Caco-2 (cell line): ENCODE measurements around the gene LTA4H. TPM values are rescaled to one million over a fixed set of nuclear protein-coding genes. Genes with fewer than 3 reads are reported as not detected.

ENCODE experiments used
- BruUV-seq: library from RNA; stranded (reverse); fragments of 400-500 nt; replicated peaks from 2 replicates; lab custom pipeline; 2021; lab: Mats Ljungman, UMichigan
- CTCF ChIA-PET: fragments of 300-600 bp; sonication (Branson Sonifier 250); formaldehyde crosslinking; loops from one replicate; lab custom pipeline; 2022; ENCODE audit warnings: antibody characterized with exemption; lab: Charles Lee
- POLR2A ChIA-PET: fragments of 300-600 bp; sonication (Branson Sonifier 250); formaldehyde crosslinking; loops from one replicate; lab custom pipeline; 2022; ENCODE audit warnings: antibody characterized with exemption; lab: Charles Lee
- DNase-seq, 2 experiments: peaks; one replicate each; pipeline versions ENCODE4 v3.0.0 to v3.0.0-alpha.2; 2020 to 2022
- H3K27me3 ChIP-seq: replicated peaks from 2 replicates; pipeline ENCODE4 v1.6.0; 2011; ENCODE audit warnings: low read length; ENCODE audit not compliant: control insufficient read depth, insufficient read depth
- H3K36me3 ChIP-seq: 2 replicates; pipeline ENCODE4 v1.5.1; 2011; ENCODE audit warnings: low read length; ENCODE audit not compliant: control insufficient read depth, insufficient read depth
- H3K4me1 ChIP-seq: fragments of 250-450 bp; sonication (Bioruptor Pico); 2 replicates; pipeline ENCODE4 v1.5.1; 2020; ENCODE audit warnings: mild to moderate bottlenecking
- H3K4me3 ChIP-seq: 2 replicates; pipeline ENCODE4 v1.5.1; 2011; ENCODE audit warnings: low read depth, mild to moderate bottlenecking, control low read depth, low read length
- H3K9me3 ChIP-seq: fragments of 250-450 bp; sonication (Bioruptor Pico); 2 replicates; pipeline ENCODE4 v1.5.1; 2020; ENCODE audit warnings: mild to moderate bottlenecking, moderate library complexity
- H3K27ac Mint-ChIP-seq: one replicate; pipeline ENCODE4 v1.8.0; 2022; ENCODE audit warnings: mixed read lengths; ENCODE audit not compliant: unreplicated experiment
- H3K27me3 Mint-ChIP-seq: one replicate; pipeline ENCODE4 v1.8.0; 2022; ENCODE audit warnings: mixed read lengths; ENCODE audit not compliant: insufficient read depth, unreplicated experiment
- H3K36me3 Mint-ChIP-seq: one replicate; pipeline ENCODE4 v1.8.0; 2022; ENCODE audit warnings: mild to moderate bottlenecking, mixed read lengths; ENCODE audit not compliant: insufficient read depth, unreplicated experiment
- H3K4me1 Mint-ChIP-seq: one replicate; pipeline ENCODE4 v1.8.0; 2022; ENCODE audit warnings: low read depth, mixed read lengths; ENCODE audit not compliant: unreplicated experiment
- H3K4me3 Mint-ChIP-seq: one replicate; pipeline ENCODE4 v1.8.0; 2022; ENCODE audit warnings: mild to moderate bottlenecking, moderate library complexity, mixed read lengths; ENCODE audit not compliant: unreplicated experiment
- H3K9me3 Mint-ChIP-seq: one replicate; pipeline ENCODE4 v1.8.0; 2022; ENCODE audit warnings: mixed read lengths; ENCODE audit not compliant: unreplicated experiment
- CTCF ChIP-seq, 2 experiments: fragments of 200-600 bp in 1 of 2; IDR thresholded peaks; 1 replicate in 1 of 2; 2 replicates in 1 of 2; pipeline versions ENCODE4 v1.5.1 to v1.8.0; 2011 to 2022; ENCODE audit warnings: antibody characterized with exemption in 1 of 2, control low read depth in 1 of 2, inconsistent platforms in 1 of 2, low read depth in 1 of 2, low read length in 1 of 2, mild to moderate bottlenecking in 1 of 2, moderate library complexity in 1 of 2; ENCODE audit not compliant: insufficient read depth in 1 of 2, severe bottlenecking in 1 of 2, unreplicated experiment in 1 of 2
- intact Hi-C: fragments of 100-400 bp; cut with micrococcal nuclease; formaldehyde crosslinking; loops from one replicate; pipeline ENCODE4 v1.10.0; 2022; ENCODE audit not compliant: unreplicated experiment
- total RNA-seq: library from RNA; stranded (reverse); gene quantifications from 2 replicates; pipeline ENCODE4 v1.2.3, GENCODE V29; 2022

LTA4H gene
- total RNA-seq, 1 experiment from 2014 or later, result 56.7 TPM

- Histone ChIP-seq H3K36me3 (no peaks in the 10 kb centered on the region), H3K9me3 (no peaks in the 10 kb centered on the region), H3K4me1 (no peaks in the 10 kb centered on the region), H3K27me3 (no peaks in the 10 kb centered on the region), H3K4me3 (no peak overlapping the region)
- Mint-ChIP-seq H3K4me3 (no peak overlapping the region), H3K27ac (no peak overlapping the region), H3K4me1 (no peaks in the 10 kb centered on the region), H3K9me3 (no peaks in the 10 kb centered on the region), H3K36me3 (no peaks in the 10 kb centered on the region), H3K27me3 (peaks cover 3% of the 10 kb centered on the region)
- intact Hi-C loops, result no loop called here
- BruUV-seq, result no TSS peak
- CTCF ChIA-PET, result no interaction called here
- DNase-seq, result no peak
- no peak for TF ChIP-seq CTCF (IDR thresholded peaks at IDR 0.05; ENCODE audit: insufficient read depth in 1 of 2, low read depth in 1 of 2, low read length in 1 of 2, severe bottlenecking in 1 of 2, unreplicated experiment in 1 of 2)
- POLR2A ChIA-PET, result no interaction called here
These were observed 78.7 kb downstream of the LTA4H start for GRCh38 chr12:95956557-95957145.

- no peaks in the 10 kb centered on the region for H3K36me3 ChIP-seq
- no peak overlapping the region for H3K27ac Mint-ChIP-seq
- no peaks in the 10 kb centered on the region for H3K9me3 ChIP-seq
- CTCF ChIA-PET, result no interaction called here
- H3K36me3 Mint-ChIP-seq, result no peaks in the 10 kb centered on the region
- peaks cover 4% of the 10 kb centered on the region for H3K27me3 Mint-ChIP-seq
- no peaks in the 10 kb centered on the region for H3K4me1 Mint-ChIP-seq
- H3K4me3 Mint-ChIP-seq, result no peak overlapping the region
- intact Hi-C loops, result no loop called here
- H3K27me3 ChIP-seq, result no peaks in the 10 kb centered on the region
- POLR2A ChIA-PET, result no interaction called here
- TF ChIP-seq CTCF (IDR thresholded peaks at IDR 0.05; ENCODE audit: insufficient read depth in 1 of 2, low read depth in 1 of 2, low read length in 1 of 2, severe bottlenecking in 1 of 2, unreplicated experiment in 1 of 2), result no peak
- H3K4me1 ChIP-seq, result no peaks in the 10 kb centered on the region
- H3K9me3 Mint-ChIP-seq, result no peaks in the 10 kb centered on the region
- no peak overlapping the region for H3K4me3 ChIP-seq
- no TSS peak for BruUV-seq
- no peak for DNase-seq
These were observed 79.7 kb downstream of the LTA4H start for GRCh38 chr12:95955549-95956159.

- TF ChIP-seq CTCF (IDR thresholded peaks at IDR 0.05; ENCODE audit: insufficient read depth in 1 of 2, low read depth in 1 of 2, low read length in 1 of 2, severe bottlenecking in 1 of 2, unreplicated experiment in 1 of 2), result no peak
- Mint-ChIP-seq H3K36me3 (no peaks in the 10 kb centered on the region), H3K4me1 (peaks cover 6% of the 10 kb centered on the region), H3K27ac (no peak overlapping the region), H3K9me3 (no peaks in the 10 kb centered on the region), H3K27me3 (peaks cover 4% of the 10 kb centered on the region), H3K4me3 (no peak overlapping the region)
- no TSS peak for BruUV-seq
- CTCF ChIA-PET, result no interaction called here
- POLR2A ChIA-PET, result no interaction called here
- no peaks in the 10 kb centered on the region for H3K36me3 ChIP-seq
- intact Hi-C loops, result no loop called here
- no peak overlapping the region for H3K4me3 ChIP-seq
- no peaks in the 10 kb centered on the region for H3K9me3 ChIP-seq
- H3K4me1 ChIP-seq, result peaks cover 12% of the 10 kb centered on the region
- no peak for DNase-seq
- no peaks in the 10 kb centered on the region for H3K27me3 ChIP-seq
These were observed 82.4 kb downstream of the LTA4H start for GRCh38 chr12:95953000-95953399.
